Measurements from ENCODE around the gene ATP6V0E1. TPM values are rescaled to one million over a fixed set of nuclear protein-coding genes. Genes with fewer than 3 reads are reported as not detected.
"Not testable (repeated sequence)": the region's sequence is repeated elsewhere in the genome, so short reads cannot be mapped to it uniquely, and the experiment has no call there.

Gene ATP6V0E1
- total RNA-seq, 1 experiment from 2014 or later: 113 TPM

- Histone ChIP-seq H3K4me3 (ENCODE audit: insufficient read depth, low read depth, low read length) (no peak overlapping the region), H3K36me3 (replicated peaks; ENCODE audit: control insufficient read depth, insufficient read depth, low read length) (no peaks in the 10 kb centered on the region), H3K27me3 (ENCODE audit: control insufficient read depth, insufficient read depth, low read length) (no peaks in the 10 kb centered on the region)
- DNase-seq: no peak
These were observed 44.3 kb downstream of the ATP6V0E1 start for GRCh38 chr5:173027905-173028304.

- Histone ChIP-seq H3K27me3 (ENCODE audit: control insufficient read depth, insufficient read depth, low read length) (no peaks in the 10 kb centered on the region), H3K4me3 (ENCODE audit: insufficient read depth, low read depth, low read length) (no peak overlapping the region), H3K36me3 (replicated peaks; ENCODE audit: control insufficient read depth, insufficient read depth, low read length) (no peaks in the 10 kb centered on the region)
- no peak for DNase-seq
These were observed 45.3 kb downstream of the ATP6V0E1 start for GRCh38 chr5:173028811-173029327.

GRCh38 chr5:173029499-173029921, 45.9 kb downstream of the ATP6V0E1 start:
- DNase-seq: no peak
- no peaks in the 10 kb centered on the region for H3K27me3 ChIP-seq (ENCODE audit: control insufficient read depth, insufficient read depth, low read length)
- H3K4me3 ChIP-seq (ENCODE audit: insufficient read depth, low read depth, low read length): no peak overlapping the region
- no peaks in the 10 kb centered on the region for H3K36me3 ChIP-seq (replicated peaks; ENCODE audit: control insufficient read depth, insufficient read depth, low read length)

GRCh38 chr5:173032096-173032495, 48.5 kb downstream of the ATP6V0E1 start:
- DNase-seq; H3K27me3 ChIP-seq (ENCODE audit: control insufficient read depth, insufficient read depth, low read length); H3K36me3 ChIP-seq (replicated peaks; ENCODE audit: control insufficient read depth, insufficient read depth, low read length); H3K4me3 ChIP-seq (ENCODE audit: insufficient read depth, low read depth, low read length): not testable (repeated sequence)

GRCh38 chr5:173032730-173033129, 49.2 kb downstream of the ATP6V0E1 start:
- no peak for DNase-seq
- Histone ChIP-seq H3K4me3 (ENCODE audit: insufficient read depth, low read depth, low read length) (no peak overlapping the region), H3K27me3 (ENCODE audit: control insufficient read depth, insufficient read depth, low read length) (no peaks in the 10 kb centered on the region), H3K36me3 (replicated peaks; ENCODE audit: control insufficient read depth, insufficient read depth, low read length) (no peaks in the 10 kb centered on the region)

GRCh38 chr5:173033923-173034322, 50.4 kb downstream of the ATP6V0E1 start:
- DNase-seq: no peak
- Histone ChIP-seq H3K27me3 (ENCODE audit: control insufficient read depth, insufficient read depth, low read length) (no peaks in the 10 kb centered on the region), H3K4me3 (ENCODE audit: insufficient read depth, low read depth, low read length) (no peak overlapping the region), H3K36me3 (replicated peaks; ENCODE audit: control insufficient read depth, insufficient read depth, low read length) (no peaks in the 10 kb centered on the region)

GRCh38 chr5:173035904-173036707, 52.5 kb downstream of the ATP6V0E1 start:
- no peaks in the 10 kb centered on the region for H3K27me3 ChIP-seq (ENCODE audit: control insufficient read depth, insufficient read depth, low read length)
- no peak overlapping the region for H3K4me3 ChIP-seq (ENCODE audit: insufficient read depth, low read depth, low read length)
- peak; percentile 4 for DNase-seq
- no peaks in the 10 kb centered on the region for H3K36me3 ChIP-seq (replicated peaks; ENCODE audit: control insufficient read depth, insufficient read depth, low read length)

GRCh38 chr5:173039188-173039587, 55.6 kb downstream of the ATP6V0E1 start:
- H3K36me3 ChIP-seq (replicated peaks; ENCODE audit: control insufficient read depth, insufficient read depth, low read length): no peaks in the 10 kb centered on the region
- no peak for DNase-seq
- no peaks in the 10 kb centered on the region for H3K27me3 ChIP-seq (ENCODE audit: control insufficient read depth, insufficient read depth, low read length)
- H3K4me3 ChIP-seq (ENCODE audit: insufficient read depth, low read depth, low read length): no peak overlapping the region

- Histone ChIP-seq H3K4me3 (ENCODE audit: insufficient read depth, low read depth, low read length) (no peak overlapping the region), H3K27me3 (ENCODE audit: control insufficient read depth, insufficient read depth, low read length) (no peaks in the 10 kb centered on the region), H3K36me3 (replicated peaks; ENCODE audit: control insufficient read depth, insufficient read depth, low read length) (no peaks in the 10 kb centered on the region)
- DNase-seq: peak; percentile 2
These were observed 56.4 kb downstream of the ATP6V0E1 start for GRCh38 chr5:173039964-173040363.

GRCh38 chr5:173041881-173042762, 58.6 kb downstream of the ATP6V0E1 start:
- no peaks in the 10 kb centered on the region for H3K36me3 ChIP-seq (replicated peaks; ENCODE audit: control insufficient read depth, insufficient read depth, low read length)
- no peaks in the 10 kb centered on the region for H3K27me3 ChIP-seq (ENCODE audit: control insufficient read depth, insufficient read depth, low read length)
- no peak for DNase-seq
- H3K4me3 ChIP-seq (ENCODE audit: insufficient read depth, low read depth, low read length): no peak overlapping the region

- no peak overlapping the region for H3K4me3 ChIP-seq (ENCODE audit: insufficient read depth, low read depth, low read length)
- no peak for DNase-seq
- no peaks in the 10 kb centered on the region for H3K27me3 ChIP-seq (ENCODE audit: control insufficient read depth, insufficient read depth, low read length)
These were observed 59.2 kb downstream of the ATP6V0E1 start for GRCh38 chr5:173042763-173043107.

GRCh38 chr5:173045474-173045873, 61.9 kb downstream of the ATP6V0E1 start:
- DNase-seq: peak; percentile 71
- Histone ChIP-seq H3K4me3 (ENCODE audit: insufficient read depth, low read depth, low read length) (no peak overlapping the region), H3K27me3 (ENCODE audit: control insufficient read depth, insufficient read depth, low read length) (no peaks in the 10 kb centered on the region), H3K36me3 (replicated peaks; ENCODE audit: control insufficient read depth, insufficient read depth, low read length) (no peaks in the 10 kb centered on the region)

More at GRCh38 chr5:173042763-173043107, 59.2 kb downstream of the ATP6V0E1 start:
- H3K36me3 ChIP-seq (replicated peaks; ENCODE audit: control insufficient read depth, insufficient read depth, low read length): no peaks in the 10 kb centered on the region

- H3K36me3 ChIP-seq (replicated peaks; ENCODE audit: control insufficient read depth, insufficient read depth, low read length); H3K27me3 ChIP-seq (ENCODE audit: control insufficient read depth, insufficient read depth, low read length); DNase-seq; H3K4me3 ChIP-seq (ENCODE audit: insufficient read depth, low read depth, low read length): not testable (repeated sequence)
These were observed 63.7 kb downstream of the ATP6V0E1 start for GRCh38 chr5:173047096-173047837.

GRCh38 chr5:173047838-173048105, 64.2 kb downstream of the ATP6V0E1 start:
- Histone ChIP-seq H3K36me3 (replicated peaks; ENCODE audit: control insufficient read depth, insufficient read depth, low read length) (no peaks in the 10 kb centered on the region), H3K4me3 (ENCODE audit: insufficient read depth, low read depth, low read length) (no peak overlapping the region), H3K27me3 (ENCODE audit: control insufficient read depth, insufficient read depth, low read length) (no peaks in the 10 kb centered on the region; the same call in 1 of the 2 replicates)
- no peak for DNase-seq
